Measurements from ENCODE around the gene CCDC6. TPM values are rescaled to one million over a fixed set of nuclear protein-coding genes. Genes with fewer than 3 reads are reported as not detected.
"Not testable (repeated sequence)": the region's sequence is repeated elsewhere in the genome, so short reads cannot be mapped to it uniquely, and the experiment has no call there.

CCDC6 gene
- total RNA-seq, 1 experiment from 2014 or later = 116 TPM

DNA sequence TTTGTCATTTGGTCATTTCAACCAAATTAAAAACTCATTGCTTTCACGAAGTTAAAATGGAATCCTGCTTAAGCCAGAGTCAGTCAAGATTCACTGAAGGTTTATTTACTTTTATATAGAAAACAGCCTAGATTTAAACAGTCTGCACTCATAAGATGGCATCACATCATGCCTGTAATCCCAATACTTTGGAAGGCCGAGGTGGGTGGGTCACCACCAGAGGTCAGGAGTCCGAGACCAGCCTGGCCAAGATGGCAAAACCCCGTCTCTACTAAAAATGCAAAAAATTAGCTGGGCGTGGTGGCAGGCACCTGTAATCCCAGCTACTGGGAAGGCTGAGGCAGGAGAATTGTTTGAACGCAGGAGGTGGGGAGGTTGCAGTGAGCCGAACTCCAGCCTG lies 119.3 kb downstream of the CCDC6 start:
- H3K4me3 Mint-ChIP-seq (ENCODE audit: unreplicated experiment); H3K27ac Mint-ChIP-seq (ENCODE audit: unreplicated experiment); H3K4me3 ChIP-seq (ENCODE audit: low read depth, low read length); POLR2A ChIA-PET; H3K27me3 Mint-ChIP-seq (ENCODE audit: insufficient read depth, unreplicated experiment); CTCF ChIA-PET; intact Hi-C loops (cut with micrococcal nuclease; ENCODE audit: unreplicated experiment); BruUV-seq (replicated peaks); H3K4me1 ChIP-seq; H3K4me1 Mint-ChIP-seq (ENCODE audit: low read depth, unreplicated experiment); H3K9me3 ChIP-seq; DNase-seq; H3K36me3 ChIP-seq (ENCODE audit: control insufficient read depth, insufficient read depth, low read length); H3K27me3 ChIP-seq (replicated peaks; ENCODE audit: control insufficient read depth, insufficient read depth, low read length); H3K9me3 Mint-ChIP-seq (ENCODE audit: unreplicated experiment): not testable (repeated sequence)
- peaks cover 35% of the 10 kb centered on the region for H3K36me3 Mint-ChIP-seq (ENCODE audit: insufficient read depth, unreplicated experiment)

DNA sequence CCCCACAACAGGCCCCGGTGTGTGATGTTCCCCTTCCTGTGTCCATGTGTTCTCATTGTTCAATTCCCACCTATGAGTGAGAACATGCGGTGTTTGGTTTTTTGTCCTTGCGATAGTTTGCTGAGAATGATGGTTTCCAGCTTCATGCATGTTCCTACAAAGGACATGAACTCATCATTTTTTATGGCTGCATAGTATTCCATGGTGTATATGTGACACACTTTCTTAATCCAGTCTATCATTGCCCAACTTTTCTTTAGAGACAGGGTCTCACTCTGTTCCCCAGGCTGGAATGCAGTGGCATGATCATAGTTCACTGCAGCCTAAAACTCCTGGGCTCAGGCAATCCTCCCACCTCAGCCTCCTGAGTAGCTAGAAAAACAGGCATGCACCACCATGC lies 120.9 kb downstream of the CCDC6 start:
- H3K27me3 Mint-ChIP-seq (ENCODE audit: insufficient read depth, unreplicated experiment); H3K9me3 Mint-ChIP-seq (ENCODE audit: unreplicated experiment); DNase-seq; CTCF ChIA-PET; POLR2A ChIA-PET; H3K9me3 ChIP-seq; H3K4me3 Mint-ChIP-seq (ENCODE audit: unreplicated experiment); BruUV-seq (replicated peaks); H3K4me1 Mint-ChIP-seq (ENCODE audit: low read depth, unreplicated experiment); H3K4me3 ChIP-seq (ENCODE audit: low read depth, low read length); H3K36me3 ChIP-seq (ENCODE audit: control insufficient read depth, insufficient read depth, low read length); H3K27ac Mint-ChIP-seq (ENCODE audit: unreplicated experiment); H3K27me3 ChIP-seq (replicated peaks; ENCODE audit: control insufficient read depth, insufficient read depth, low read length); H3K4me1 ChIP-seq; intact Hi-C loops (cut with micrococcal nuclease; ENCODE audit: unreplicated experiment): not testable (repeated sequence)
- H3K36me3 Mint-ChIP-seq (ENCODE audit: insufficient read depth, unreplicated experiment) = peaks cover 25% of the 10 kb centered on the region

DNA sequence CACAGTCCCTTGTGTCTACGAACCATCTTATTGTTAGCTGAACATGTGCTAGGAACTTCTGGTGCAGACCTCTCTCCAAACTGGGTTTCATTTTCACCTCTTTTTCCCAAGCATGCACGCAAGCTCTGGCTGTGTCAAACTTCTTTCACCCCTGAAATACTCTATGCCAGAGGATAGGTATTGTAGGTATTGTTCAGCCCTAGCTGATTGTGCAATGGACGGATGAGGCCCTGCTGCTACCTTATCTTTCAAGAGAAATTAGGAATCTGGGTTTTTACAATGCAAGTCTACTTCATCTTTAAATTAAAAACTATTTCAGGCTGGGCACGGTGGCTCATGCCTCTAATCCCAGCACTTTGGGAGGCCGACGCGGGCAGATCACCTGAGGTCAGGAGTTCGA lies 124.8 kb downstream of the CCDC6 start:
- Mint-ChIP-seq H3K36me3 (ENCODE audit: insufficient read depth, unreplicated experiment) (peaks cover 5% of the 10 kb centered on the region), H3K9me3 (ENCODE audit: unreplicated experiment) (peaks cover 17% of the 10 kb centered on the region), H3K27ac (ENCODE audit: unreplicated experiment) (no peak overlapping the region), H3K27me3 (ENCODE audit: insufficient read depth, unreplicated experiment) (no peaks in the 10 kb centered on the region), H3K4me3 (ENCODE audit: unreplicated experiment) (no peak overlapping the region), H3K4me1 (ENCODE audit: low read depth, unreplicated experiment) (no peaks in the 10 kb centered on the region)
- H3K36me3 ChIP-seq (ENCODE audit: control insufficient read depth, insufficient read depth, low read length) = no peaks in the 10 kb centered on the region
- peaks cover 16% of the 10 kb centered on the region for H3K9me3 ChIP-seq
- no peaks in the 10 kb centered on the region for H3K4me1 ChIP-seq
- no peak overlapping the region for H3K4me3 ChIP-seq (ENCODE audit: low read depth, low read length)
- POLR2A ChIA-PET = no interaction called here
- intact Hi-C loops (cut with micrococcal nuclease; ENCODE audit: unreplicated experiment) = no loop called here
- TF ChIP-seq, protein P1, sequence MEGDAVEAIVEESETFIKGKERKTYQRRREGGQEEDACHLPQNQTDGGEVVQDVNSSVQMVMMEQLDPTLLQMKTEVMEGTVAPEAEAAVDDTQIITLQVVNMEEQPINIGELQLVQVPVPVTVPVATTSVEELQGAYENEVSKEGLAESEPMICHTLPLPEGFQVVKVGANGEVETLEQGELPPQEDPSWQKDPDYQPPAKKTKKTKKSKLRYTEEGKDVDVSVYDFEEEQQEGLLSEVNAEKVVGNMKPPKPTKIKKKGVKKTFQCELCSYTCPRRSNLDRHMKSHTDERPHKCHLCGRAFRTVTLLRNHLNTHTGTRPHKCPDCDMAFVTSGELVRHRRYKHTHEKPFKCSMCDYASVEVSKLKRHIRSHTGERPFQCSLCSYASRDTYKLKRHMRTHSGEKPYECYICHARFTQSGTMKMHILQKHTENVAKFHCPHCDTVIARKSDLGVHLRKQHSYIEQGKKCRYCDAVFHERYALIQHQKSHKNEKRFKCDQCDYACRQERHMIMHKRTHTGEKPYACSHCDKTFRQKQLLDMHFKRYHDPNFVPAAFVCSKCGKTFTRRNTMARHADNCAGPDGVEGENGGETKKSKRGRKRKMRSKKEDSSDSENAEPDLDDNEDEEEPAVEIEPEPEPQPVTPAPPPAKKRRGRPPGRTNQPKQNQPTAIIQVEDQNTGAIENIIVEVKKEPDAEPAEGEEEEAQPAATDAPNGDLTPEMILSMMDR (IDR thresholded peaks at IDR 0.05; ENCODE audit: insufficient read depth in 1 of 2, low read depth in 1 of 2, low read length in 1 of 2, severe bottlenecking in 1 of 2, unreplicated experiment in 1 of 2) = no peak
- BruUV-seq (replicated peaks) = no TSS peak
- CTCF ChIA-PET = no interaction called here
- no peak for DNase-seq
- H3K27me3 ChIP-seq (replicated peaks; ENCODE audit: control insufficient read depth, insufficient read depth, low read length) = no peaks in the 10 kb centered on the region

DNA sequence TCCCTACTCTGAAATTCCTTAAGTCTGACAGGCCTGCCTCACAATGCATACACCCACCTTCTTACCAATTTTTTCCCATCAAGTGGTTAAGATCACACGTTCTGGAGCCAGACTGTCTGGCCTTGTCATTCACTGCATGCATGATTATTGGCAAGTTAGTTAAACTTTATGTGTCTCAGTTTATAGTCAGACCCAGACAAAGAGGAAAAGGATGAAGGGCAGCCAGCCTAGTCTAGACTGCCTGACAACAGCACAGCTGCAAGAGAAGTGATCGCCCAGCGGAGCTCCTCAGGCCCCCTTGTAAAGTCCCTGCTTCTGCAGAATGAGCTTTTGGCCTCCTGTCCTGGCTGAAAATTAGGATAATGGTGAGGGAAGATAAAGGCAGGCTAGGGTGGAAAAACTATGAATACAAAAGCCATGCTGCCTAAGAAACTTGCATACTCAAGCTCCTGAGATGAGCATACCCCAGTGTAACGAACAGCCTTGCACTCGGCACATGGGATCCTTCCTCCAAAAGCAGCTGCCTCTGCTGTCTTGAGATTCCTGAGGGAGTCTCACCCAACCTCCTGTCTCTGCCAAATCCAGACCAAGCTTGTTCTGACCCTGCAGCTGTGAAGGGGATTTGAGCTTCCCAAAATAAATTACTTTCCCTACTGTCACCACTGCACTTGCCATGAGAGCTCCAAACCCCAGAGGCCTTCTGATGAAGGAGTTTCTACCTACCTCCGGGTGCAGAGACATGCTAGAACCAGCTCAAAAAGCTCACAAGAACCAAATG lies 126.4 kb downstream of the CCDC6 start:
- Mint-ChIP-seq H3K27me3 (ENCODE audit: insufficient read depth, unreplicated experiment) (no peaks in the 10 kb centered on the region), H3K36me3 (ENCODE audit: insufficient read depth, unreplicated experiment) (peaks cover 5% of the 10 kb centered on the region), H3K4me3 (ENCODE audit: unreplicated experiment) (no peak overlapping the region), H3K4me1 (ENCODE audit: low read depth, unreplicated experiment) (no peaks in the 10 kb centered on the region), H3K9me3 (ENCODE audit: unreplicated experiment) (peaks cover 33% of the 10 kb centered on the region), H3K27ac (ENCODE audit: unreplicated experiment) (no peak overlapping the region)
- Histone ChIP-seq H3K27me3 (replicated peaks; ENCODE audit: control insufficient read depth, insufficient read depth, low read length) (no peaks in the 10 kb centered on the region), H3K4me3 (ENCODE audit: low read depth, low read length) (no peak overlapping the region), H3K9me3 (peaks cover 26% of the 10 kb centered on the region), H3K4me1 (no peaks in the 10 kb centered on the region), H3K36me3 (ENCODE audit: control insufficient read depth, insufficient read depth, low read length) (no peaks in the 10 kb centered on the region)
- intact Hi-C loops (cut with micrococcal nuclease; ENCODE audit: unreplicated experiment) = no loop called here
- CTCF ChIA-PET = interaction anchor here (1.0 kb wide), 1 partner anchor 51 kb away, joined by 3 read pairs; no protein-coding TSS in a partner anchor
- no TSS peak for BruUV-seq (replicated peaks)
- TF ChIP-seq, protein P1 (IDR thresholded peaks at IDR 0.05; ENCODE audit: insufficient read depth in 1 of 2, low read depth in 1 of 2, low read length in 1 of 2, severe bottlenecking in 1 of 2, unreplicated experiment in 1 of 2) = no peak
- DNase-seq = no peak
- POLR2A ChIA-PET = no interaction called here

All from Caco-2 (cell line).